Activated CD4-positive, CD25-positive, alpha-beta regulatory T cell treated with anti-CD3 and anti-CD28 coated beads, Interleukin-2, amount 50 U/mL, for 72 hours (primary cell): ENCODE data around the gene STXBP5.

Source experiments
- DNase-seq: peaks from one replicate; pipeline ENCODE4 v3.0.0; 2021

Gene STXBP5

DNA sequence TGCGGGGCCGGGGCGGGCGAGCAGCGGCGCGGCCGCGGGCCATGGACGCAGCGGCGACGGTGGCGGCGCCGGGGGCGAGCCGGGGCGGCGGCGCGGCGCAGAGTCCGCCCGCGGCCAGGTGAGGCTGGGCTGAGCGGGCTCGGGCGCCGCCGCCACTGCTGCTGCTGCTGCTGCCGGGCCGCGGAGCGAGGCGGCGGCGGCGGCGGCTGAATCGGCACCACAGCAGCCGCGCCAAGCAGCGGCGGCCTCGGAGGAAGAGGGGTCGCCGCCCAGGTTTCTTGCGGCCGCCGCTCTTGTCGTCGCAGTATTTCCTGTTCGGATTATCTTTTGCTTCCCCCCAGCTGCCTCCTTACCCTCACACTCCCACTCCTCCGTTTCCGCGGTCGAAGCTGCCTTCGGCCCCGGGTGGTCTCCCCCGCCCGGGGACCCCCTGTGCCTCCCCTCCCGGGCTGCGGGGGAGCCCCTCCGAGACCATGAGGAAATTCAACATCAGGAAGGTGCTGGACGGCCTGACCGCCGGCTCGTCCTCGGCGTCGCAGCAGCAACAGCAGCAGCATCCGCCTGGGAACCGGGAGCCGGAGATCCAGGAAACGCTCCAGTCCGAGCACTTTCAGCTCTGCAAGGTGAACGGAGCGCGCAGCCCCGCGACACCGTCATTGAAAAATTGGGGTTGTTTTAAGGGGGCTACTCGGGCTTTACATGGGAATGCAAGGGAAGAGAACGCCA, at the start of gene STXBP5:
STXBP5 (plus strand) TSS at position 358 of the 726 bp plus-strand sequence; CDS start at position 474, 116 bp downstream.
- peak; percentile 47 for DNase-seq

DNA sequence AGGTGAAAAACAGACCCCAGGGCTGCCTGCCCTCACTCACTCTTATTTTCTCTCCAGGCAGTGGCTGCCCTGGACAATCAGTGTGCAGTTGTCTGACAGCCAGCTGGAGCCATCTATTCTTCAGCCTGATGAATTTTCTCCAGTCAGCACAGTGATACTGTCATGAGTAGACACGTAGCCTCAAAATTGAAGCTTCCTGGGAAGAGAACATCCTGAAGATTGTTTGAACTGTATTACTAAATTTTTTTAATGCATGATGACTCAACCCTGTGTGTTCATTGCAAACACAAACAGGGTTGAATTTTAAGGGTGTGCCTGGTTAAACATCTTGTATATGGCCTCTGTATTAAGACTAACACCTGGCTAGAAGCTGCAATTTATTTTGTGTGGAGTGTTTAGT, 49.8 kb upstream of the STXBP5 start:
- DNase-seq, result no peak

DNA sequence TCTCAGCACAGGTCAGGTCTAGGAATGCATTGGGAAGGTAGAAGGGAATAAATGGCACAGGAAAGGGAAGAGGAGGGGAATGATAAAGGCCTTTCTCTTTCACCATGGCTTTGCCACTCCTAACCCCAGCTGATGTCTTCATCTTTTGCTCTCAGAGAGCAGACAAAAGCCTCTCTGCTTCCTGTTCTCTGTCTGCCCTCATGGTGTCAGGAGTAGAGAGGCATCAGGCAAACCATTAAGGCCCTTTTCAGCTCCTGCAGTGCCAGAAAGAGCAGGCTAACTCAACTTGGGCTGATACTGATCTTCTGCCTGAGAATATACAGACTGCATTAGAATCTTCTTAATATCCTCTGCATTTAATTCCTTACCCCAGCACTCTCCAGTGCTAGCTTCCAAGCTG, 48.0 kb upstream of the STXBP5 start:
- DNase-seq, result no peak

DNA sequence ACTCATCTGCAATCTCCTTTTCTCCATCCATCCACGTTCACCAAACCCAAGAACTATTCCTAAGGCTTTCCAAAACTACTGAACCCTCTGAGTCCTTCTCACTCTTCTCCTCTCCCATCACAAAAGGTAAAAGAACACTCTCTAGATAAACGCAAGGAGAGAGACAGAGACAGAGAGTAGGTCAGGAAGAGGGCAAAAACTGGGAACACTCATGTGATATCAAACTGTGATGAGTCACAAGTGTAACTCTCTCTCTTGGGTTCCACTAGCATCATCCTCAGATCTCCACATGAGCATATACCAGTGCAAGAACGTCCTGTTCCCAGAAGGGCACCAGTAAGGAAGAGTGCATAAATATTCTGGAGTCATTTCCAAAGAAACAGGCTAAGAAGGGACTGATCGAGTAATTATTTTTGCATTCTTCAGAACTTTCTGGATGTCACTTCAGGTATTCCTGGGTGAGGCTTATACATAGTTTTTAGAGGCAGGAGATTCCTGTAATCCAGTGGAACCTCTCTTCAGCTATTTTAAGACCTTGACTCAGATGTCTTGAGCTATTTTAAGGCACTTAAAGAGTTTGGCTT, 47.3 kb upstream of the STXBP5 start:
- no peak for DNase-seq

DNA sequence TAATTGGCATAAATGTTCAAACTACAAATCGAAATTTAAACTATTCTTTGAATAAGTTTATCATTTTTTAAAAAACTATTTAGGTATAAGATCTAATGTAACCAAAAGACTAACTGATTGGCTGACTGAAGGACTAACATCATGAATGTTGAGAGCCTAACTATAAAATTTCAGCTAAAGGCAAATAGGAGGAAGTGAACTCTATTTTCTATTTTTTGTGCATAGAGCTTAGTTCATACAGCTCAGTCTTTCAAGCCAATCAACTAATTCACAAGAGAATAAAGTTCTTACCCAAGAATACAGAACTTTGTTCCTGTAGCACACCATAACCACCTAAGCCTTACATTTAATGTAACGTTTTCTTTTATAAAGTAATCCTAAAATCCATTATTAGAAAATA, 46.3 kb upstream of the STXBP5 start:
- no peak for DNase-seq

DNA sequence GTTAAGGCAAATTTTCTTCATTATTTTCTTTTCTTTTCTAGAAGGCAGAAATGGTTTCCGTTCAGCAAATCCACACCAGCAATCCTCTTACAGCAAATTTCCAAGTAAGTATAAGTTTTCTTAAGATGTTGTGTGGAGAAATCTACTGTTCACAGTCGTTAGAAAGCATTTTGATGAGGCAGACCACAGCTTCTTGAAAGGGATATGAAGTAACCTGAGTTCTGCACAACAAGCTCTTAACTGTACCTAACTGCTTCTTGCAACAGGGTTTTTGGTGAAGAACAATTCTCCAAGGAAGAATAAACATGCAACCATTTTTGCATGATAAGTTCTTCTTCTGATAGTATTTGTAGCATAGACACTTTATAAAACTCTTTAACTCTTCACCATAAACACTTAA, 45.3 kb upstream of the STXBP5 start:
- no peak for DNase-seq

DNA sequence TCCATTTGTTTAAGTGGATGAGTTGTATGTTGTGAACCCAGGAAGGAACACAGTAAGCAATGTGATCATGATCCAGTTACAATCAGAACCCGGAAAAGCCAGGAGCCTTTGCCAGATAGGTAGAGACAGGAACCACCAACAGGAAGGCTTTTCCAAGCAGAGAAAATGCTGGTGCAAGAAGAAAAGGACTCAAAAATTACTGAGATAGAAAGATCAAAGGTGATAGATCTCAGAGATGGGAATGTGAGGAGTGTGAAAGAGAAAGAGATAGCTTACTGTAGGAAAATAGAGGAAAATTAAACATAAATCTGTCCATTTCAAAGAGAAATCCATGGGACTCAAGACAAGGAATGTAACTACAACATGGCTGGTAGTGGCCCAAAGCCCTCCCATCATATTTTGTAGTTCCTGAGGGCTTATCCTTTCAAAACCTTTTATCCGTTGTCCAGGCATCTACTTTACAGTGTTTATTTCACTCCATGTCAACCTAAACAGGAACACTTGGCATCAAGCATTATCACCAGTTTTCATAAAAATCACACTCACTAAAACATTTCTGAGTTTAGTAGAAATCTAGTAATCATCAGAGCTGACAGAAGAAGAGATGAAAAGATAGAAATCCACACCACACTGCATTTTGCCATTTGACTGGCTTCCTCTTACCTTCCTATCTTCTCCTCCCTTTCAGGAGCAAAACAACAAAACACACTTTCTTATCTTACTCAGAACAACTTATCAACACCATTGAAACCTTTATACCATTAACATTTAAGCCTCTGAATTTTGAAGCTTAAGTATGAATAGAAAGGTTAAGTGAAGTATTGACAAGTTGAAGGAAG, 44.5 kb upstream of the STXBP5 start:
- no peak for DNase-seq

DNA sequence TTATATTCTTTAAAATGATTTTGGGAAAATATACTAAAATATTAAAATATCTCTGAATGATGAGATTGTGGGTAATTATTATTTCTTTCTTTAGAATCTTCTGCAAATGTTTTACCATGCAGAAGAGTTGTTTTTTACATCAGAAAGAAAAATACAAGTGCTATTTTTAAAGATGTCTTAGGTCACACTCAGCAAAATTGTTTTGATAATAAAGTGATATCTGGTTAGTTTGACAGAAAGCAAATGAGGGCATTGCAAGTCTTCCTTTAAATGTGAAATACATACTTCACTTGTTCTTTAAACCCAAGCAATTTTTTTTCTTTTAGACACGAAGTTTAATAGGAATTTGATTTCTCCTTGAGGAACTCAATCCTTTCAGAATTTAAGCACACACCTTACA, 43.6 kb upstream of the STXBP5 start:
- no peak for DNase-seq

DNA sequence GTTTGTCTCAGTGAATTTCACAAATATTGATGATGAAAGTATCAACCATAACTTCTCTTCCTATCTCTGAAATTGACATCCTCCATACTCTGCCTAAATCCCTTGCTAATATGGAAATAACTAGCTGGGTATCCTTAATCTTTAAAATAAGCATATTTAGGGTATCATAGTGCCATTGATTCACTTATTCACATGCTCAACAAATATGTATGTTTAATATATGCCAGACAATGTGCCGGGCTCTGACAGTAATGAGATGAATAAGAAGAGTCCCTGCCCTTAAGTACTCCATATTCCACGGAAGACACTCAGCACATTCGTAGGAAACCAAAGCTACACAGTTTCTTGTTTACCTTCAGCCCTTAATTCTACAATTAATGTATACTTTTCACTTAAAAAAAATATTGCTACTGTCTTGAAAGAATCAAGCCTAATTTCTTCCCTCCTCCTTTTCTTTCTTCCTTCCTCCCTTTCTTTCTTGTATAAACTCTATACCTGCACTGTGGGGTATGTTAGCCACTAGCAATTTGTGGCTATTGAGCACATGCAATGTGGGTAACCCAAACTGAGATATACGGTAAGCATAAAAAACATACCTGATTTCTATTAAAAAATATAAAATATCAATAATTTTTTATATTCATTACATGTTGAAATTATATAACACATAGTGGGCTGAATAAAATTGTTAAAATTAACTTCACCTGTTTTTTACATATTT, 42.8 kb upstream of the STXBP5 start:
- DNase-seq, result no peak

DNA sequence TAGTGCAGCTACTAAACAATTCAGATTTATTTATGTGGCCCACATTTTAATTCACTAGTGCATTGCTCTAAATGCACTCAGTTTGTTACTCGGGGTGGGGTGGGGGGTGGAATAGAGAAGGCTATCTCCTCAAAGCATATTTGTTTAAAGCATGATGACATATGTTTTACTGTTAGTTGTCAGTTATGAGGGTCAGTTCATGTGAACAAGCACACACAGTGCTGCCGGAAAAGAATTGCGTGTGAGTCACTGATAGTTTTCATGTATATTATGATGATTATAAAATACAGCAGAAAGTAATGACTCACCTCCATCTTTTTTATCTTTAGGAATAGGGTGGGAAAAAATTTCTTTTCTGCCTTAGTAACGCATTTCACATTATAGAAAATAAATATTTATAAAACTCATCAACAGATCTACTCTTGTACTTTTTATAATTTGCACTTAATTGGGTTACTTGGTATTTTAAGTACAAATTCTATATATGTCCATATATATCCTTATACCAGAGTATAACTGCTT, 42.2 kb upstream of the STXBP5 start:
- DNase-seq, result no peak

DNA sequence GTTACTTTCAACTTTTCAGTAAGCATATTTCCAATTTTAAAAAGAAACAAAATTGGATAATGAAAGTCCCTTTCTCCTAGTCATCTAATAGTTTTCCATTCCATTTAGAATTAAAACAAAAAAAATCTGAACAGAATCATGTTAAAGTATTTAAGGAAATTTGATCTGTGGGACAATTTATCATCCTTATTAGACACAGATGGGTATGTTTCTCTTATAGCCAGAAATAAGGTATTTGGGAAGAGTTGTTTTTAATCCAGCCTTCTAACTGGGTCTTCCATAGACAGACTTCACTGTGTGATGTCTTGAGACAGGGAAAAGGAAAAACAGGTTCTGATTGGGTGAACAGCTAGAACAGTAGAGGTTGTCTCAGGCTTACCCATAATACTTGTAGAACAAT, 39.5 kb upstream of the STXBP5 start:
- no peak for DNase-seq

DNA sequence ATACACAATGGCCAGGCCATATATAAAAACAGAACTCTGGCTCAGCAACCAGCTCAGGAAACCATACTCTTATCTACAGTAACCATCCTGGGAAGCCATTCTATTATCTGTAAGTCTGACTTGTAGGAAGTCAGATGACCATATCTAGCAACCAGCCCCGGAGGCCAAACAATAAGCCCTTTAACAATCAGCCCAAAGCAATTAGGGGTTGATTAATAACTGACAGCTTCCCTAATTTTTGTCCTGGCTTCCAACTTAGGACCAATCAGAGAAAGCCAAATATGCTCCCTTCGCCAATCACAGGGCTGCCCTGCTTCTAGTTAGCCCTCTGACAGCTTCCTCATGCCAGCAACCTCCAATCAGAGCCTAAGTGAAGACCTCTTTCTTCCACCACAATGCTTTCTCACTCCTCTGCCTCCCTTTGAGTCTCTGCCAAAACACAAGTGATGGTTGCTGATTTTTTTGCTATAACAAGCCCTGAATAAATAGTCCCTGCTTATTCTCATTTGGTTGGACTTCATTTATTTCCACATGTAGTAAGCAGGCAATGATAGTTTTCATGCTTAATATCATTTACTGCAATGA, 37.8 kb upstream of the STXBP5 start:
- DNase-seq, result no peak

DNA sequence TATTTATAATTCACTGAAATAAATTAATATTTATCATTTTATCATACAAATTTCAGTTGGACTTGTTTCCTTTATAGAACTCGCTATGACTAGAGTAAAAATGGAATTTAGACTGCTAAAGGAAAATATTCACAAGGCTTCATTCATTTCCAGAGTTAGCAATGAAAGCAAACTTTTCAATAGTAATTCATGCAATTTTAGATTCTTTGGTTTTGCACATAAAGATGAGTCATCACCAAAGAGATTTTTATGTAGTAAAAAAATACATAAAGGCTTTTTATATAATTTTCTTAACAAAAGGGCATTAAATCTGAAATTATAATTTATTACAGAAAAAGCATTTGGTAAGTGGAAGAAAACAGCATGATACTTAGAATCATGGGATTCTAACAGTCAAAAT, 37.2 kb upstream of the STXBP5 start:
- no peak for DNase-seq

DNA sequence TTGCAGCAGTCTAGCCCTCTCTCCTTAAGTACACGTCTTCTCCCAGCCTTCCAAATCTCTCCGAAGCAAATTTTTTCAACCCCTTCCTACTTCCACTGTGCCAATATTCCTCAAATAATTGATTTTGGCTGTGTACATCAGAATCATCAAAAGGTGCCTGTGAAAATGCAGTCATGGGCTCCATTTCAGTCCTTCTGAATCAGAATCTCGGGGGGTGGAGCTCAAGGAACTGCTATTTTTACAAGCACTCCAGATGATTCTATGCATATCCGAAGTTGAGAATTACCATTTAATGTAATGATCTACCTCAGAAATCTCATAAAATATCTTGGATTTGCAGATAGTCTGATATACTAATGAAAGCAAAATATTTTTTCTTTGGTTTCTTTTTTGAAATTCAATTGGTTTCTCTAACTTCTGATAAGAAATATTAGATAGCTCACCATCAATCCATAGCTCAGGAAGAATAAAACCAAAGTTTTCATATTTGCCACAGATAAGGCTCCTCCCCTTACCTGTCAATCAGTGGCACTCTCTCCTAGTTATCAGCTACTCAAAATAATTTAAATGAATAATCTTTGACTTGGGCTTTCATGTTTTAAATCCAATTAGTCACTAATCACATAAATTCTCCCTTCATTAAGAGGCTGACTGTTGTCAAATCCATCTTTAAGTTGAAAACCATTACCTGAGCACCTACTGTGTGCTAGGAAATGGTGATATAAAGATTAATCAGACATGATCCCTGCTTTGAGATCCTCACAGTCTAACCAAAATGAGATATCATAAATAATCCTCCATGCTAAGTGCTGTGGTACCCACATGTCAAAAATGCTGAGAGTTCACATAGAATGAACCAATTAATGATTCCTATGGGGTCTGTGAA, 36.4 kb upstream of the STXBP5 start:
- no peak for DNase-seq

DNA sequence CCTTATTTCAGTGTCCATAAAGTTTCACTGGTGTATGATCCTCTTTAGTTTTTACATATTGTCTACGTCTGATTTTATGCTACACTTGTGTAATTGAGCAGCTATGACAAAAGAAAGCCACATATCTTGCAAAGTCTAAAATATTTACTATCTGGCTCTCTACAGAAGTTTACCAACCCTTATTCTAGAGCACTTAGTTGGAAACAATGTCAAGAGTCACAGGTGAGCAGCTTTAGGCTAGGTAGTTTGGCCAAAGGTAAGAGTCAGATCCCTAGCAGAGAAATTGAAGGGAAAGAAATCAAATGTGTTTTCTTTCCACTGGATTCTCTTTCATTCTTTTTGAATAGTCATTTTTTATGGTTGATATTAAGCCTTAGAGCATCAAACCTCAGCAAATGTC, 34.7 kb upstream of the STXBP5 start:
- DNase-seq, result no peak

DNA sequence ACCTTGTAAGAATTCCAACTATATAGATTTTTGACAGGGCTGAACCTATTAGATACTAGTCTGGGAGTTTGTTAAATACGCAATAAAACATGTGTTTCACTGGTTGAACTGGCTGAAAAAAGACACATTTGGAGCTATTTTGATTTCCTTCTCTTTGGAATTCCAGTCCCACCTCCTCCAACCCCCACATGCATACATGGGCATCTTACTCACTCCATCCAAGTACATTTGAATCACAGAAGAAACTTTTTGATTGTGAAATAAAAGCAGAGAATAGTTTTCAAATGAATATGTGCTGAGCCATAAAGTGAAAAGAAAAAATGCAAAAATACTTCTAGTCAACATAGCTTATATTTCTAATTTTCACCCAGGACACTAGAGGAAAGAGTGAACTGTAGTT, 33.9 kb upstream of the STXBP5 start:
- DNase-seq, result no peak

DNA sequence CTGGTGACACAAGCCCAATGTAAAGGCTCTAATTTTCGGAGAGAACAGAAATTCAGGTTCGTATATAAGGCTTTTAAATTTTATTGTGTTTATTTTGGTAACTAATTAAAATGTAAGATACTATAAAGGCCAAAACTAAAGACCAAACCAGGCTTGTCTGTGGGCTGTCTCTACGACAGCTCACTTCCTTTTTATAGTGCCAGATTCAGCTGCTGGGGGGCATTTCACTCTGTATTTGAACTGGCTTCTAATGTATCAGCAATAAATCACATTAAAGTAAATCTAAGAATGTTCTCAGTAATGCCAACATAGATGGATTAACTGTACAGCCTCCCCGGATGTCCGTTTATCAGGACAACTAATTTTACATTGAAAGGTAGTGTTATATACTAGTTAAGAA, 31.1 kb upstream of the STXBP5 start:
- no peak for DNase-seq

DNA sequence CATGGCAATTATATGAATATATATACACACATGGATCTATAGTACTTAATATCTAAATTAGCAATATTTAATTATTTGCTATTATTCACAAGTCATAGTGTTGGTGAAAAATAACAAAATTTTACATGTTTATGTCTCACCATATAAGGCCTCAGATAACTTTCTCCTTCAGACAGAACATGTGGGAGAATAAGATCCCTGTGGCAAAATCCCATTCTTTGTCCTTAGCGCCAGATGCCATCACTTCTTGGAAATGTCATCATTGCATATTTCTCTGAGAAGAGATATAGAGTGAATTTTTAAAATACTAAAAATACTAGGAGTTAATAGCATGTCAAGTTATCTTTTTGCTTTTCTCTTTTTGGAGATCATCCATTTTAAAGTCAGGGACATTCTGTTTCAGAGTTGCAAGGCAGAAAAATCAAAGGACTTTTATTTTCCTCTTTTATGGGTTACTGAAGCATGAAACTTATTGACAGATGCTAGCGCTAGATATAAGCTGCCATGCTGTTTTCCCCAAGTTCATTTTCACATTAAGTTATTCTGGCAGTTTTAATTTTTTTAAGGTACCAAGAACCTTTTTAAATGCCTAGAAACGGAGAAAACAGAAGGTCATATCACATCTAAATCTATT, 30.4 kb upstream of the STXBP5 start:
- no peak for DNase-seq

DNA sequence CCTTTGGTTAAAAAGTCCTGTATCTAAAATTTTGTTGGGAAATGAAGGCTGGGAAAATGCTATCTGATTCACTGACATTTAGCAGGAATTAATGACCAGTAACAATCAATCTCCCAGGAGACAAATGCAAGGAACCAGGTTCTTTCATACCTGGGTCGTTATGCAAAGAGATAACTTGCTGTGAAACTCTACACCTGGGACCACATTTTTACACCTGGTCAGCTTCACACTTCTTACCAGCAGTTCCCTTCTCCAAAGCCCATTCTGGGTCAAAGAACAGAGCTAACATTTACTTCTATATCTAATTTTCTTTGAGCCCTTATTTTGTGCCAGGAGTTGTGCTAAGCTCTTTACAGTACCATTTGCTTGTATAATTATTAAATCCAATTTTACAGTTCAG, 27.4 kb upstream of the STXBP5 start:
- no peak for DNase-seq

DNA sequence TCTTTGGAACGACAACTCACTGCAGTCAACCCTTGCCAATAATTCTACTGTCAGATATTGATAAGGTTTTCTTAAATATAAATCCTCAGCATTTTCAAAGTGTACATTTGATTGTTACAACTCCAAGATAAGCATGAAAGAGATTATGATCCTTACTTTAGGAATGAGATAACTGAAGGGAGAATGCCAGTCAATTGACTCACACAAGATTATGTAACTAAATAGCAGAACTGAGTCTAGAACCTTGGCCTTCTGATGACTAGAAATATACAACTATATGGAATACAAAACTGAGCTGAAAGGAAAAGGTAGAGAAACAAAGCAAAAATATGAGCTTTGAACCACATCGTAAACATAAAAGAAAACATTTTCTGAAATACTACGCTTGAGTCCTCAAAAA, 26.9 kb upstream of the STXBP5 start:
- no peak for DNase-seq

DNA sequence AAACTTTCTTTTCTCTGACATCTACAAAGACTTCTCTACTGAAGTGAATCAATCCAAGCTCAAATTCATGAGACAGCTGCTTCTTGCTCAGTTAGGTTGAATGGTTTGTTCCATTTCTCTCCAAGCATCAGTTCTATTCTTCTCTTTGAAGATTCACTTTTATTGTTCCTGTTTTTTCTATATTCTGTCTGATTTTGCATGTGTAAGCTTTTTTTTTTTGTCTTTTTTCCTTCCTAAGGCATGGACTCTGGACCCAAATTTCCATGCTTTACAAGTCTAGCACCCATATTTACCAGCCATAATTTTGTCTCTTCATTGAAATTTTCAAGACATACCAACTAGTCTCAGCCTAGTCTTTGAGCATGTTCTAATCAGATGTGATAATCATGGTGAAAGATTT, 25.9 kb upstream of the STXBP5 start:
- no peak for DNase-seq
